Measurements from ENCODE around the gene COBL. TPM values are rescaled to one million over a fixed set of nuclear protein-coding genes. Genes with fewer than 3 reads are reported as not detected.

The COBL gene
- total and polyA plus RNA-seq, 2 donors (not counting 3 experiments of a cell fraction or from before 2014, with no cell fraction given) = 0.11 TPM; not detected in 1

DNA sequence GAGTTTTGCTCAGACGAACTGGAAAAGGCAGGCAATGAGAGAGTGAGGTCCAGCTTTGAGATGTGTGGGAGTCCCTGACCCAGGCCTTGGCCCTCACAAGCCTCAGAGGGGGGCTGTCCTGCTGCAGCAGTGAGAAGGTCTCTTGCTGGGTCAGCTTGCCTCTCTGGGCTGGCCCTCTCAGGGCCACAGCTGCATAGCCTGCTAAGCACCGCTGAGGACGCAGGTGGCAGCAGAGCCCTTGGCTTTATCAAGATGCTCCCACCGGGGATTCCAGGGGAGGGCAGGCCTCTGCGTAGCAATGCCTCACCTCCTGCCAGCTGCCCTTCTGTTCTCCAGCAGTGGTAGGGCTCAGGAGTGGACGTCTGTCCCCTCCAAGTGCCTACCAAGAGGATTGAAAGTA lies 128.7 kb downstream of the COBL start:
- Histone ChIP-seq H3K9me3 (replicated peaks; ENCODE audit: control insufficient read depth, insufficient read depth, low read length) (no peaks in the 10 kb centered on the region), H3K9ac (replicated peaks; ENCODE audit: extremely low read depth, insufficient read depth, low read length) (no peak overlapping the region), H3K79me2 (ENCODE audit: control insufficient read depth, insufficient read depth, low read length) (no peaks in the 10 kb centered on the region), H4K20me1 (replicated peaks; ENCODE audit: control insufficient read depth, extremely low read depth, insufficient read depth, low read length) (no peaks in the 10 kb centered on the region), H2AFZ (ENCODE audit: low read depth, low read length) (no peak overlapping the region), H3K27ac (ENCODE audit: insufficient read depth, low read depth, low read length) (no peak overlapping the region), H3K4me3 (replicated peaks in 1 of 3; ENCODE audit: insufficient read depth in 1 of 3, low read depth in 1 of 3, low read length in 3 of 3) (no peak overlapping the region), H3K9me1 (replicated peaks; ENCODE audit: control insufficient read depth, extremely low read depth, insufficient read depth, low read length) (no peaks in the 10 kb centered on the region), H3K36me3 (ENCODE audit: control insufficient read depth in 2 of 2, extremely low read depth in 1 of 2, insufficient read depth in 2 of 2, low read length in 2 of 2) (no peaks in the 10 kb centered on the region), H3K27me3 (ENCODE audit: control insufficient read depth in 2 of 2, insufficient read depth in 2 of 2, low read length in 2 of 2) (peaks cover 0 to 4% of the 10 kb centered on the region in 2 experiments), H3K4me1 (ENCODE audit: control insufficient read depth, extremely low read depth, insufficient read depth, low read length) (no peaks in the 10 kb centered on the region), H3K4me2 (ENCODE audit: insufficient read depth, low read length) (no peak overlapping the region)
- CTCF ChIA-PET = no interaction called here
- dilution Hi-C loops (cut with MboI; ENCODE audit: extremely low pct_ligation_motif_present, low sequenced_read_pairs) (no loop called here), intact Hi-C loops (cut with micrococcal nuclease) (no loop called here)
- TF ChIP-seq MAX (IDR thresholded peaks at IDR 0.05; ENCODE audit: insufficient read depth, insufficient read length) (no peak), CTCF (IDR thresholded peaks at IDR 0.05; ENCODE audit: extremely low read depth in 1 of 2, insufficient read depth in 1 of 2, low read depth in 1 of 2, low read length in 2 of 2) (no peak), MYC (IDR thresholded peaks at IDR 0.05; ENCODE audit: low read depth, low read length) (no peak), JUN (IDR thresholded peaks at IDR 0.05; ENCODE audit: borderline replicate concordance, insufficient read depth, insufficient read length, low read depth) (no peak), EZH2 (IDR thresholded peaks at IDR 0.05; ENCODE audit: borderline replicate concordance, low read depth, low read length, severe bottlenecking) (no peak), POLR2A (IDR thresholded peaks at IDR 0.05; ENCODE audit: low read depth, low read length) (no peak), GATA2 (IDR thresholded peaks at IDR 0.05; ENCODE audit: insufficient read depth, insufficient read length, low read depth, low read length) (no peak), POLR2AphosphoS5 (IDR thresholded peaks at IDR 0.05; ENCODE audit: insufficient read depth, low read depth, low read length) (no peak), FOS (IDR thresholded peaks at IDR 0.05; ENCODE audit: borderline replicate concordance, insufficient read depth, low read length) (no peak)
- no TSS peak for BruUV-seq (replicated peaks)
- POLR2A ChIA-PET = no interaction called here
- DNase-seq (ENCODE audit: low read depth, low spot score) (no peak), FAIRE-seq (no peak)
